Measurements from ENCODE around the gene UQCR11.

UQCR11 gene

GRCh38 chr19:1629256-1629808 lies 24.1 kb upstream of the UQCR11 start:
- no peaks in the 10 kb centered on the region for H3K4me1 ChIP-seq
- H3K9me3 ChIP-seq: no peaks in the 10 kb centered on the region
- TF ChIP-seq CTCF (IDR thresholded peaks at IDR 0.05): no peak
- no peaks in the 10 kb centered on the region for H3K27me3 ChIP-seq
- intact Hi-C loops (cut with DNase I; ENCODE audit: low total_unique reads): no loop called here
- H3K4me3 ChIP-seq: no peak overlapping the region
- no peak overlapping the region for H3K27ac ChIP-seq
- peaks cover 9 to 84% (median 31%) of the 10 kb centered on the region in 3 donors for H3K36me3 ChIP-seq
- DNase-seq: no peak

DNA sequence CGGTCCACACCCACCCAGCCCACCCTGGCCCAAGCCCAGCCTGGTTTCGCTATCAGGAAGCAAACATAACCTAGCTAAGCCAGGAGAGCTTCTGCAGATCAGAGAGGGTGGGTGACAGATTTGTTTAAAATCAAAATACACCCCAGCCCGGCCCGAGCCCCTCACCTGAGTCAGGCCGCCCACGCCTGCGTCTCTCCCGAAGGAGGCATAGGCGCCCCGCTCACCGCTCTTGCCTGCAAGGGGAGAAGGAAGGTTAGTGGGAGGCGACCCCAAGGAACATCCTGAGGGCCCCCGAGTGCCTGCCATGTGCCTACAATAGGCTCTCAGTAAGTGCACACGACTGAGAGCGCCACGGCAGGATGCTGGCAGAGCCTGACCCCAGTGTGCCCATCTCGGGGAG lies 21.9 kb upstream of the UQCR11 start:
- Histone ChIP-seq H3K27ac (no peak overlapping the region), H3K9me3 (no peaks in the 10 kb centered on the region), H3K4me3 (no peak overlapping the region), H3K27me3 (no peaks in the 10 kb centered on the region), H3K4me1 (no peaks in the 10 kb centered on the region), H3K36me3 (peaks cover 11 to 79% (median 35%) of the 10 kb centered on the region in 3 donors)
- DNase-seq: no peak
- intact Hi-C loops (cut with DNase I; ENCODE audit: low total_unique reads): no loop called here
- TF ChIP-seq CTCF (IDR thresholded peaks at IDR 0.05): no peak

DNA sequence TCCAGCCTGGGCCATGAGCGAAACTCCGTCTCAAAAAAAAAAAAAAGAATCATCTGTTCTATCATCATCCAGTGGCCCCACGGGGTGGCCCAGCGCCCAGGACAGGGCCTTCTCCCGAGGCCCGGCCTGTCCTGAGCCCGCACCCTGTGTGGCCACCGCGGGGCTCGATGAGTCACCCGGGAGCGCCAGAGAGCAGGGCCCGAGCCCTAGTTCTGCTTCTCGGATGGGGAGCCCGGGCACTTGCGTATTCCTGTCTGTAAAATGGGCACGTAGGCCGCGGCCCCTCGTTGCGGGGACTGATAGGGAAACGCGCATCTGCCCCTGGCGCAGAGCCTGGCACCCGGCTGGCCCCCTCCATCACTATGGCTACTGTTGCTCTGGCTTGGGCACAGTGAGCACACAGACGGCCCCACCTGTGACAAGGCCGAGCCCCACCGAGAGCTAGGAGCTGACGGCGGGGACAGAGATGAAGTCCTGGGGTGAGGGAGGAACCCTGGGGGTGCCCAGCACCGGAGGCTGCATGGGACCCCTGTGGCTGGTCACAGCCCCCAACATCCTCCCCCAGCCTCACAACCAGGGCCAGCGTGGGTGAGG lies 21.3 kb upstream of the UQCR11 start:
- no peak for DNase-seq

GRCh38 chr19:1624458-1624857 lies 19.2 kb upstream of the UQCR11 start:
- intact Hi-C loops (cut with DNase I; ENCODE audit: low total_unique reads): no loop called here
- Histone ChIP-seq H3K27me3 (no peaks in the 10 kb centered on the region), H3K27ac (no peak overlapping the region), H3K36me3 (peaks cover 6 to 79% (median 34%) of the 10 kb centered on the region in 3 donors), H3K4me3 (no peak overlapping the region), H3K9me3 (no peaks in the 10 kb centered on the region), H3K4me1 (no peaks in the 10 kb centered on the region)
- peak; percentile 61 for TF ChIP-seq CTCF (IDR thresholded peaks at IDR 0.05)
- DNase-seq: peak in 1 of 2 donors; percentile 53

More for the DNA sequence above, 21.3 kb upstream of the UQCR11 start:
- Histone ChIP-seq H3K4me3 (no peak overlapping the region), H3K9me3 (no peaks in the 10 kb centered on the region), H3K36me3 (peaks cover 7 to 79% (median 35%) of the 10 kb centered on the region in 3 donors), H3K27me3 (no peaks in the 10 kb centered on the region), H3K27ac (no peak overlapping the region), H3K4me1 (no peaks in the 10 kb centered on the region)
- no peak for TF ChIP-seq CTCF (IDR thresholded peaks at IDR 0.05)
- intact Hi-C loops (cut with DNase I; ENCODE audit: low total_unique reads): no loop called here

GRCh38 chr19:1622541-1622940 lies 17.3 kb upstream of the UQCR11 start:
- DNase-seq: no peak
- TF ChIP-seq CTCF (IDR thresholded peaks at IDR 0.05): no peak
- Histone ChIP-seq H3K27me3 (no peaks in the 10 kb centered on the region), H3K36me3 (peaks cover 11 to 94% (median 39%) of the 10 kb centered on the region in 3 donors), H3K4me1 (peaks cover 0 to 5% (median 0%) of the 10 kb centered on the region in 4 donors), H3K9me3 (no peaks in the 10 kb centered on the region), H3K27ac (no peak overlapping the region), H3K4me3 (no peak overlapping the region)
- intact Hi-C loops (cut with DNase I; ENCODE audit: low total_unique reads): no loop called here

Measured in tibial artery (tissue), 4 donors.